ENCODE data around the gene ELMO1.
"Not testable (repeated sequence)": the region's sequence is repeated elsewhere in the genome, so short reads cannot be mapped to it uniquely, and the experiment has no call there.

Gene ELMO1

GRCh38 chr7:37011151-37011890 lies 437.3 kb downstream of the ELMO1 start:
- DNase-seq (ENCODE audit: low read depth) = no peak

- DNase-seq (ENCODE audit: low read depth) = no peak
These were observed 439.5 kb downstream of the ELMO1 start for GRCh38 chr7:37009125-37009675.

GRCh38 chr7:37007691-37008090 lies 441.0 kb downstream of the ELMO1 start:
- no peak for DNase-seq (ENCODE audit: low read depth)

GRCh38 chr7:37007268-37007667 lies 441.4 kb downstream of the ELMO1 start:
- DNase-seq (ENCODE audit: low read depth) = no peak

GRCh38 chr7:37006764-37007163 lies 441.9 kb downstream of the ELMO1 start:
- no peak for DNase-seq (ENCODE audit: low read depth)

GRCh38 chr7:37000511-37000910 lies 448.2 kb downstream of the ELMO1 start:
- no peak for DNase-seq (ENCODE audit: low read depth)

DNA sequence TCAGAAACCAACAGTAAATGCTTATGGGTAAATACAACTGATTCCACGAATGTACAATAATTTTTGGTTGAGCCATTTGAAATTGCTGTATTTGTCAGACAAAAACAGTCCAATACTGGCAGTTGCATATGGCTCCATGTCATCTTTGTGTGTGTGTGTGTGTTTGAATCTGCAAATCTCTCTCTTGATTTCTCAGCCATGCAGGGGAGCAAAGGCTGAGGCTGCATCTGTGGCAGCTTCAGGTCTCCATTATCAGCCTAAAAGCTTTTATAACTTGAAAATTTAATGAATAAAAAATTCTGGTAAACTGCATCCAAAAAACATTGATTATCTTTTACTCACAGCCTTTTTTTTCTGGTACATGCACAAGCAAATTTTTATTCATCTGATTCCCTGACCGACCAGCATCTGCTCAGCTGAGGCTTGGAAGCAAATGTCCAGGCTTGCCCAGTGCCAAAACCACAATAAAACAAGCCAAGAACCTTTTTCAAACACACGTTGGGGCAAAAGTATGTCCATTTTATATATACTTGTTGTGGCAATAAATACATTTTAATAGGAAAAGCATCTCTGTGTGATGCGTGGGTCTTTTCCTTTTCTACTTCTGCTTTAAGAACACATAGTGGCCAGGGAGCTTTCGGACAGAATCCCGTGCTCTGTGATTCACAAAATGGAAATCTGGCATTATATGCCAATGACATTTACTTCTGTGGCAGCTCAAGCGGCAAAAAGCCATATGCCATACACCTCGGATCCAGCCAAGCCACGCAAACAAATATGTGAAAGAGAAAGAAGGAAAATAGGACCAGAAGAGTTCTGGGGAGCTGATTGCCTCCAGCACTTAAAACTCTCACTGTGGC lies 448.8 kb downstream of the ELMO1 start:
- DNase-seq (ENCODE audit: low read depth) = no peak

- no peak for DNase-seq (ENCODE audit: low read depth)
These were observed 452.9 kb downstream of the ELMO1 start for GRCh38 chr7:36995776-36996175.

DNA sequence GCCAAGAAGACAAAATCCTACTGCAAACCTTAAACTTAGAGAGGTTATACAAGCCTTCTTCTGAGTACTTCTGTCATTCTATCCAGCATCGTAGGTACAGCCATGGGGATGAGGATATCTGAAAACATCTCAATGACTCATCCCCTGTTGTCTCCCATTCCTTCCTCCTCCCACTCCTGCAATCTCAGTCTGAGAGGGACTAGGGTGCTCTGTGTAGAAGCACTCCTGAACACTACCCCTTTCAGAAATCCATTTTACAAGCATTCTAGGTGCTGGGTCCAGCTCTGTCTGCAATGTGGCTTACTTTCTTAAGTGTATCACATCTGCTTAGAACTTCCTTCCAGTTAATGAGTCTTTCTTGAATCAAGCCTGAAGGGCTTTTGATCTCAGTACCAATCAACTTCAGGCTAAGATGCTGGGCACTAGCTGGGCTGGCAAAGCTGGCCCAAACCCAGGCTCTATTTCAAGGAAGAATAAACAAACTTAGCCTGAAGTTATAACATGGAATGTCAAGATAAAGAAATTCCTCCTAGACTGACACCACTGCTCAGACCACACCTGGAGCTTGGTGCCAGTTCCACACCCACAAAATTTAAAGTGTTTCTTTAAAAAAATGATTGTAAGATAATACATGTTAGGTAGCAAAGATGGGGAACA lies 454.1 kb downstream of the ELMO1 start:
- DNase-seq (ENCODE audit: low read depth) = no peak

GRCh38 chr7:36986948-36987724 lies 461.5 kb downstream of the ELMO1 start:
- DNase-seq (ENCODE audit: low read depth) = peak; percentile 28

GRCh38 chr7:36986511-36986933 lies 462.1 kb downstream of the ELMO1 start:
- no peak for DNase-seq (ENCODE audit: low read depth)

- no peak for DNase-seq (ENCODE audit: low read depth)
These were observed 462.7 kb downstream of the ELMO1 start for GRCh38 chr7:36985866-36986400.

DNA sequence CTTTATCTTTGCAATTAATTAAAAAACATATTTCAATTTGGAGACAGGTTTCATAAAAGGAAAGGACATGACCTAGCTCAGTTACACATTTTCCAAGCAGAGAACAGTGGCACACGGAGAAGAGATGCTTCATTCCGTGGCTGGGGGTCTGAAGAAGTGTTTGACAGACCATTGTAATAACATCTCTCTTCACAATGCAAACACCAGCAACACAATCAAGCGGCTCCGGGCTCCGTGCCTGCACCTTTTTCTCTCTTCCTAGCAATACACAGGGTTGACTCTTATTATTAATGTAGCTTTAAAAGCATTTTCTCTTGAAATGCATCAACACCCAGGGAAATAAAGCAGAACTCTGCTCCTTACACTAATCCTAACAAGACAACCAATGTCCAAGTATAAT lies 463.3 kb downstream of the ELMO1 start:
- no peak for DNase-seq (ENCODE audit: low read depth)

- no peak for DNase-seq (ENCODE audit: low read depth)
These were observed 463.9 kb downstream of the ELMO1 start for GRCh38 chr7:36984710-36985312.

DNA sequence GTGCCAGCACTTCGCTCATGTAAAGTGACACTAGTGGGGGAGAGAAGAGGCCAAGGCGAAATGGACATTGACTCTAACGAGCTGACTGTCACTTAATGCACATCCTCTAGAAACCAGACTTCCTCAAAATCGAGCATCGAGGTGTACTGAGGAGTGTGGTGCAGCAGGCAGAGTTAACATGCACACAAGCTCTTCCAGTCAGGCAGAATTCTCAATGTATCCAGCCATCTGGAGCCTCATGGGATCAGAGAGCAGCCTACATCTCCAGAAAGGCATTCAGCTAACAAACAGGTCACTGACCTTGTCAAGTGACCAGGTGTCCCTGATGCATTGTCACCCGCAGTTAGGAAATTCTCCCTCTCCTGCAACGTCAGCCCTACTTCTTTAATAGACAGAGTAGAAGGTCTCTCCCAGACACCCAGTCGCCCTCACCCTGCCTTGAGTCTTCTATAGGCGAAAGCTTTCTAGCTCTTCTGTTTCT lies 464.6 kb downstream of the ELMO1 start:
- no peak for DNase-seq (ENCODE audit: low read depth)

DNA sequence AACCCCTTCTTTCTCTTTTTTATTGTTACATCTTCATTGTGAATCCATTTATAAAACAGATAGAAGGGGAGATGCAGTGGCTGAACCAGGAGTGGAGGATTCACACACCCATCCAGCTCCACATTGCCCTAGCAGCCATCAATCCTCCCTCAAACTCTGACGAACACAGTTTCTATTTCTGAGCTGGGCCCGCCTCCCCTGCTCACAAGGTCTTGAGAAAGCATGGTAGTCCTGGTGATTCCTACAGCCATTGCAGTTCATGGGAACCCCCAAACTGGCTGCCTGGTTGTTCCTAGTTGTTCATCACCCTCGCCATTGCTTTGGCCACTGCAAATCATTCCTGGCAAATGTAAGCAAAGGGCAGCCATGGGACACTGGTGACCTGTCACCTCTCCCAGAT lies 465.9 kb downstream of the ELMO1 start:
- DNase-seq (ENCODE audit: low read depth) = no peak

- no peak for DNase-seq (ENCODE audit: low read depth)
These were observed 468.8 kb downstream of the ELMO1 start for GRCh38 chr7:36979810-36980248.

DNA sequence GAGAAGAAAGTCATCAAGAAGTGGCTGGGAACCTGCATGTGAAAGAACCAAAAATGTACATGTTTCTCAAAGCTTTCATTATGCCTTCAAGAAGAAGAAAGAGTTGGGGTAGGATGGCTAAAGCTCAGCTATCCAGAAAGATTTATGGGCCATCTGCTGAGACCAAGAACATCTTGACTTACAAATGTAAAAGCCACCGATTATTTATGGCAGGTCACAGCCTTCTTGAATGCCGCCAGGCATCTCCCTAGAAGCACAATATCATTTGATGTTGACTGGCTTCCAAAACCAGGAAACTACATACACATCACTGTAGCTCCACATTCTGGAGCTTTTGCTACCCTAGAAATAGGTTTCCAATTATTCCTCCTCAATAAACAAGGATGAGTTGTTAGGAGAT lies 470.2 kb downstream of the ELMO1 start:
- DNase-seq (ENCODE audit: low read depth) = no peak

DNA sequence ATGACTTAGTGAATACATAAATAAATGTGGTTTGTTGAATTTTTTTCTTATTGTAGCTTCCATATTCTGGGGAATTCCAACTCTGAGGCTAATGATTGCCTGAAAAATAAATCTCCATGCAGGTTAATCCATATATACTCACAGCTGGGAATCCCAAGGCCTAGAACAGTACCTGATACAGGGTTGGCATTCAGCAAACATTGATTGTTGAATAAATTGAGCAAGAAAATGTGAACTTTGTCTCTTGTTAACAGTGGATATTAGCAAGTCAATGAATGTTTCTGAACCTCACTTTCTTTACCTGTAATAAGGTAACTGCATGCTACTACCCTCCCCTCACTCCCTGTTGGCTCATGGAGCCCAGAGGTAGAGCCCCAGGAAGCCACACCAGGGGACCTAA lies 470.8 kb downstream of the ELMO1 start:
- DNase-seq (ENCODE audit: low read depth) = no peak

DNA sequence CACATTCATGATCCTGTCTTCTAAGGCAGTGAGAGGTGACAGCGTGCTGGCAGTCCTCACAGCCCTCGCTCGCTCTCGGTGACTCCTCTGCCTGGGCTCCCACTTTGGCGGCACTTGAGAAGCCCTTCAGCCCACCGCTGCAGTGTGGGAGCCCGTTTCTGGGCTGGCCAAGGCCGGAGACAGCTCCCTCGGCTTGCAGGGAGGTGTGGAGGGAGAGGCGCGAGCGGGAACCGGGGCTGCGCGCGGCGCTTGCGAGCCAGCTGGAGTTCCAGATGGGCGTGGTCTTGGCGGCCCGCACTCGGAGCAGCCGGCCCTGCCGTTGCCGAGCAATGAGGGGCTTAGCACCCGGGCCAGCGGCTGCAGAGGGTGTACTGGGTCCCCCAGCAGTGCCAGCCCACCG lies 475.1 kb downstream of the ELMO1 start:
- DNase-seq (ENCODE audit: low read depth) = not testable (repeated sequence)

GRCh38 chr7:36972140-36972518 lies 476.5 kb downstream of the ELMO1 start:
- no peak for DNase-seq (ENCODE audit: low read depth)

All from T-helper 22 cell (primary cell).